K562 (cell line): ENCODE results near the gene SLC22A23. TPM values are rescaled to one million over a fixed set of nuclear protein-coding genes. Genes with fewer than 3 reads are reported as not detected.
A peak's percentile ranks its signal among the peaks of the same experiment; 100 is the strongest.

Experiments
- ARID2 ChIP-seq: fragments of 450-650 bp; IDR thresholded peaks from 2 replicates; pipeline ENCODE4 v1.6.1; 2017; ENCODE audit warnings: antibody characterized with exemption, mild to moderate bottlenecking
- ARNT ChIP-seq, 2 experiments: fragments of 450-650 bp; IDR thresholded peaks; 2 replicates each; pipeline ENCODE4 v1.6.1; 2016; ENCODE audit warnings: mild to moderate bottlenecking in 1 of 2
- BRF1 ChIP-seq: IDR thresholded peaks from 3 replicates; pipeline ENCODE4 v1.6.1; 2011; ENCODE audit warnings: borderline replicate concordance, mild to moderate bottlenecking; ENCODE audit not compliant: insufficient read length; ENCODE audit errors: extremely low read depth
- GABPA ChIP-seq: fragments of 200-800 bp; sonication (Bioruptor generic); conservative IDR thresholded peaks from 2 replicates; pipeline ENCODE4 v1.6.1; 2016; ENCODE audit warnings: low read depth, missing genetic modification characterization, missing compliant biosample characterization
- HMG20A ChIP-seq: fragments of 450-650 bp; formaldehyde crosslinking; conservative IDR thresholded peaks from 2 replicates; pipeline ENCODE4 v1.4.0; 2020; ENCODE audit warnings: mild to moderate bottlenecking, mixed read lengths
- HNRNPL ChIP-seq: fragments of 200-400 bp; formaldehyde crosslinking; IDR thresholded peaks from 2 replicates; pipeline ENCODE4 v1.6.1; 2017; ENCODE audit warnings: low read depth, mild to moderate bottlenecking, low read length
- KLF13 ChIP-seq: fragments of 450-650 bp; IDR thresholded peaks from 2 replicates; pipeline ENCODE4 v1.6.1; 2016; ENCODE audit warnings: missing genetic modification characterization, low read depth, mild to moderate bottlenecking, missing compliant biosample characterization, moderate library complexity, borderline replicate concordance
- MAFF ChIP-seq: IDR thresholded peaks from 2 replicates; pipeline ENCODE4 v1.6.1; 2012; ENCODE audit warnings: low read length, improper control_type of control experiment
- NFATC3 ChIP-seq: fragments of 450-650 bp; IDR thresholded peaks from 2 replicates; pipeline ENCODE4 v1.6.1; 2017; ENCODE audit warnings: mild to moderate bottlenecking
- PURB ChIP-seq: sonication (generic); formaldehyde crosslinking; IDR thresholded peaks from 2 replicates; pipeline ENCODE4 v1.9.0; 2021; ENCODE audit warnings: low read depth, mild to moderate bottlenecking, missing genetic modification reagents
- RAD21 ChIP-seq, 2 experiments: fragments of 250-450 bp in 1 of 2; fragments of 450-650 bp in 1 of 2; sonication (Bioruptor Pico) in 1 of 2; formaldehyde crosslinking in 1 of 2; IDR thresholded peaks in 1 of 2; conservative IDR thresholded peaks in 1 of 2; 2 replicates each; pipeline versions ENCODE4 v1.4.0 to v1.8.0; 2020 to 2022; ENCODE audit warnings: mild to moderate bottlenecking in 2 of 2, moderate library complexity in 1 of 2
- SP2 ChIP-seq: IDR thresholded peaks from 2 replicates; pipeline ENCODE4 v1.6.1; 2011; ENCODE audit warnings: mild to moderate bottlenecking, low read depth, low read length, moderate library complexity; ENCODE audit not compliant: poor library complexity, severe bottlenecking; ENCODE audit errors: extremely low read depth
- STAG1 ChIP-seq: sonication (generic); formaldehyde crosslinking; IDR thresholded peaks from 2 replicates; pipeline ENCODE4 v1.5.0; 2020; ENCODE audit warnings: missing genetic modification reagents, borderline replicate concordance
- TAF1 ChIP-seq: IDR thresholded peaks from 2 replicates; pipeline ENCODE4 v1.6.1; 2011; ENCODE audit warnings: mild to moderate bottlenecking, low read length, moderate library complexity; ENCODE audit not compliant: insufficient read depth, control insufficient read depth, severe bottlenecking; ENCODE audit errors: extremely low read depth
- U2AF1 ChIP-seq: fragments of 200-400 bp; formaldehyde crosslinking; optimal IDR thresholded peaks from 2 replicates; pipeline ENCODE3; 2017; ENCODE audit warnings: mild to moderate bottlenecking, low read depth, low read length, moderate library complexity
- ZNF174 ChIP-seq: fragments of 250-450 bp; sonication (Bioruptor Pico); IDR thresholded peaks from 2 replicates; pipeline ENCODE4 v1.4.0; 2020; ENCODE audit warnings: mild to moderate bottlenecking
- ZNF184 ChIP-seq: sonication (generic); formaldehyde crosslinking; IDR thresholded peaks from 2 replicates; pipeline ENCODE4 v1.5.0; 2020; ENCODE audit warnings: missing genetic modification reagents
- ZNF212 ChIP-seq: fragments of 450-650 bp; formaldehyde crosslinking; IDR thresholded peaks from 2 replicates; pipeline ENCODE4 v1.4.0; 2020; ENCODE audit warnings: mild to moderate bottlenecking
- ZNF217 ChIP-seq: sonication (generic); formaldehyde crosslinking; IDR thresholded peaks from 2 replicates; pipeline ENCODE4 v1.8.0; 2022; ENCODE audit warnings: mild to moderate bottlenecking, missing genetic modification reagents
- polyA plus RNA-seq, 8 experiments: library from polyadenylated mRNA; depleted of rRNA in 4 of 8; stranded (reverse) in 5 of 8; unstranded in 3 of 8; fragments of >200 nt; fragmentation: Nextera tagmentation in 2 of 8; fragmentation: Illumina TruSeq in 1 of 8; extraction: Ambion mirVana in 2 of 8; extraction: Trizol in 1 of 8; gene quantifications; 2 replicates each; pipeline versions ENCODE4 v1.2.1 to v1.2.3, GENCODE V29; 2011 to 2014; ENCODE audit warnings: inconsistent platforms in 1 of 8, missing spikeins in 1 of 8
- total RNA-seq, 7 experiments: library from RNA; depleted of rRNA in 6 of 7; stranded (reverse); fragments of >200 nt in 6 of 7; fragmentation: Illumina TruSeq in 2 of 7; extraction: Trizol in 2 of 7; gene quantifications; 2 replicates each; pipeline versions ENCODE4 v1.2.1 to v1.2.3, GENCODE V29; 2011 to 2021; ENCODE audit warnings: low replicate concordance in 1 of 7
- TF ChIP-seq, protein P1 (sequence below): IDR thresholded peaks from 2 replicates; pipeline ENCODE4 v1.6.1; 2014; ENCODE audit warnings: antibody characterized with exemption
- TF ChIP-seq, protein P2 (sequence below): fragments of 250-450 bp; sonication (Bioruptor Pico); IDR thresholded peaks from 2 replicates; pipeline ENCODE4 v1.4.0; 2020

The SLC22A23 gene
- total and polyA plus RNA-seq, 9 of the 15 experiments (the other 6 are each of a cell fraction or from before 2014, with no cell fraction given), result 0.30 to 8.7 (median 2.5) TPM

DNA sequence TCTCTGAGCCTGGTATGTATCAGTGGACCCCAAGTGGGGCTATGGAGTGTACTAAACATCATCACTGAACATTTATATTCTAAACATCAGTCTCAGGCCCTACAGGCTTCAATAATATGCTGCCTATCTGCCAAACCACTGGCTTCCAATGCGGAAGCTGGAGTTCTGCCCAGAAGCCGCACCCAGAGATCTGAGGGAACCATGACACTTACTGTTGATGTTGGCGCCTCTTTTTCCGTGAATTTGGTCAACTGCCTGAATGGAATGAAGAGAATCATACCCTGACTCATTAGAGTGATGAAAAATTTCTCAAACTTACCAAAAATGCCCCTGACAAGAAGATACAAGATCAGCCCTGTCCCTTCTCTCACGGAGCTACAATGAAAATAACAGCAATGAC, 66.2 kb downstream of the SLC22A23 start (continued):
- TF ChIP-seq, protein P1, sequence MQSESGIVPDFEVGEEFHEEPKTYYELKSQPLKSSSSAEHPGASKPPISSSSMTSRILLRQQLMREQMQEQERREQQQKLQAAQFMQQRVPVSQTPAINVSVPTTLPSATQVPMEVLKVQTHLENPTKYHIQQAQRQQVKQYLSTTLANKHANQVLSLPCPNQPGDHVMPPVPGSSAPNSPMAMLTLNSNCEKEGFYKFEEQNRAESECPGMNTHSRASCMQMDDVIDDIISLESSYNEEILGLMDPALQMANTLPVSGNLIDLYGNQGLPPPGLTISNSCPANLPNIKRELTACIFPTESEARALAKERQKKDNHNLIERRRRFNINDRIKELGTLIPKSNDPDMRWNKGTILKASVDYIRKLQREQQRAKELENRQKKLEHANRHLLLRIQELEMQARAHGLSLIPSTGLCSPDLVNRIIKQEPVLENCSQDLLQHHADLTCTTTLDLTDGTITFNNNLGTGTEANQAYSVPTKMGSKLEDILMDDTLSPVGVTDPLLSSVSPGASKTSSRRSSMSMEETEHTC, result no peak
- TF ChIP-seq PURB (no peak), GABPA (tag) (peak; percentile 36; the same call in 1 of the 2 replicates), RAD21 (CRISPR knock-in tag; conservative IDR thresholded peaks at IDR 0.05 in 1 of 2, IDR thresholded peaks at IDR 0.05 in 1 of 2) (no peak), HNRNPL (no peak), BRF1 (no peak), ZNF184 (CRISPR knock-in tag) (no peak), MAFF (peak; percentile 8; the same call in 1 of the 2 replicates), STAG1 (CRISPR knock-in tag) (no peak), HMG20A (CRISPR knock-in tag) (no peak), U2AF1 (no peak), SP2 (no peak), ARNT (IDR thresholded peaks at IDR 0.05) (no peak), ZNF217 (no peak), TAF1 (no peak), ARID2 (no peak), ZNF174 (CRISPR knock-in tag) (no peak), ZNF212 (CRISPR knock-in tag) (no peak), NFATC3 (no peak), KLF13 (tag) (no peak)
- TF ChIP-seq, protein P2, sequence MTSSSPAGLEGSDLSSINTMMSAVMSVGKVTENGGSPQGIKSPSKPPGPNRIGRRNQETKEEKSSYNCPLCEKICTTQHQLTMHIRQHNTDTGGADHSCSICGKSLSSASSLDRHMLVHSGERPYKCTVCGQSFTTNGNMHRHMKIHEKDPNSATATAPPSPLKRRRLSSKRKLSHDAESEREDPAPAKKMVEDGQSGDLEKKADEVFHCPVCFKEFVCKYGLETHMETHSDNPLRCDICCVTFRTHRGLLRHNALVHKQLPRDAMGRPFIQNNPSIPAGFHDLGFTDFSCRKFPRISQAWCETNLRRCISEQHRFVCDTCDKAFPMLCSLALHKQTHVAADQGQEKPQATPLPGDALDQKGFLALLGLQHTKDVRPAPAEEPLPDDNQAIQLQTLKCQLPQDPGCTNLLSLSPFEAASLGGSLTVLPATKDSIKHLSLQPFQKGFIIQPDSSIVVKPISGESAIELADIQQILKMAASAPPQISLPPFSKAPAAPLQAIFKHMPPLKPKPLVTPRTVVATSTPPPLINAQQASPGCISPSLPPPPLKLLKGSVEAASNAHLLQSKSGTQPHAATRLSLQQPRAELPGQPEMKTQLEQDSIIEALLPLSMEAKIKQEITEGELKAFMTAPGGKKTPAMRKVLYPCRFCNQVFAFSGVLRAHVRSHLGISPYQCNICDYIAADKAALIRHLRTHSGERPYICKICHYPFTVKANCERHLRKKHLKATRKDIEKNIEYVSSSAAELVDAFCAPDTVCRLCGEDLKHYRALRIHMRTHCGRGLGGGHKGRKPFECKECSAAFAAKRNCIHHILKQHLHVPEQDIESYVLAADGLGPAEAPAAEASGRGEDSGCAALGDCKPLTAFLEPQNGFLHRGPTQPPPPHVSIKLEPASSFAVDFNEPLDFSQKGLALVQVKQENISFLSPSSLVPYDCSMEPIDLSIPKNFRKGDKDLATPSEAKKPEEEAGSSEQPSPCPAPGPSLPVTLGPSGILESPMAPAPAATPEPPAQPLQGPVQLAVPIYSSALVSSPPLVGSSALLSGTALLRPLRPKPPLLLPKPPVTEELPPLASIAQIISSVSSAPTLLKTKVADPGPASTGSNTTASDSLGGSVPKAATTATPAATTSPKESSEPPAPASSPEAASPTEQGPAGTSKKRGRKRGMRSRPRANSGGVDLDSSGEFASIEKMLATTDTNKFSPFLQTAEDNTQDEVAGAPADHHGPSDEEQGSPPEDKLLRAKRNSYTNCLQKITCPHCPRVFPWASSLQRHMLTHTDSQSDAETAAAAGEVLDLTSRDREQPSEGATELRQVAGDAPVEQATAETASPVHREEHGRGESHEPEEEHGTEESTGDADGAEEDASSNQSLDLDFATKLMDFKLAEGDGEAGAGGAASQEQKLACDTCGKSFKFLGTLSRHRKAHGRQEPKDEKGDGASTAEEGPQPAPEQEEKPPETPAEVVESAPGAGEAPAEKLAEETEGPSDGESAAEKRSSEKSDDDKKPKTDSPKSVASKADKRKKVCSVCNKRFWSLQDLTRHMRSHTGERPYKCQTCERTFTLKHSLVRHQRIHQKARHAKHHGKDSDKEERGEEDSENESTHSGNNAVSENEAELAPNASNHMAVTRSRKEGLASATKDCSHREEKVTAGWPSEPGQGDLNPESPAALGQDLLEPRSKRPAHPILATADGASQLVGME, result no peak
